Activated CD4-positive, alpha-beta T cell treated with anti-CD3 and anti-CD28 coated beads, Interleukin-2, amount 10 ng/mL, durations not matched to agents 24 days and 14 days (primary cell): Measurements from ENCODE around the gene LEMD1. TPM values are rescaled to one million over a fixed set of nuclear protein-coding genes. Genes with fewer than 3 reads are reported as not detected.

Experiments
- DNase-seq: peaks from one replicate; pipeline ENCODE4 v3.0.0; 2022
- H3K27ac Mint-ChIP-seq: one replicate; pipeline ENCODE4 v1.8.0; 2022; ENCODE audit warnings: mild to moderate bottlenecking, mixed read lengths
- H3K27me3 Mint-ChIP-seq: one replicate; pipeline ENCODE4 v1.8.0; 2022; ENCODE audit warnings: mixed read lengths
- H3K36me3 Mint-ChIP-seq: one replicate; pipeline ENCODE4 v1.8.0; 2022; ENCODE audit warnings: low read depth, mild to moderate bottlenecking, mixed read lengths
- H3K4me1 Mint-ChIP-seq: one replicate; pipeline ENCODE4 v1.8.0; 2021; ENCODE audit warnings: mixed read lengths
- H3K4me3 Mint-ChIP-seq: one replicate; pipeline ENCODE4 v1.8.0; 2022; ENCODE audit warnings: mild to moderate bottlenecking, moderate library complexity, mixed read lengths
- H3K9me3 Mint-ChIP-seq: one replicate; pipeline ENCODE4 v1.8.0; 2021; ENCODE audit warnings: mixed read lengths
- intact Hi-C: fragments of 100-400 bp; cut with micrococcal nuclease; formaldehyde crosslinking; loops from one replicate; pipeline ENCODE4 v1.15.1; 2023
- total RNA-seq: library from RNA; stranded (reverse); gene quantifications from 2 replicates; pipeline ENCODE4 v1.2.3, GENCODE V29; 2022

Gene LEMD1
- total RNA-seq, 1 donor from 2014 or later = 0.47 TPM

- peaks cover 45% of the 10 kb centered on the region for H3K27me3 Mint-ChIP-seq
- no peak overlapping the region for H3K4me3 Mint-ChIP-seq
- no peaks in the 10 kb centered on the region for H3K9me3 Mint-ChIP-seq
- H3K27ac Mint-ChIP-seq = no peak overlapping the region
- no peak for DNase-seq
- H3K36me3 Mint-ChIP-seq = no peaks in the 10 kb centered on the region
- intact Hi-C loops = no loop called here
- H3K4me1 Mint-ChIP-seq = peaks cover 7% of the 10 kb centered on the region
These were observed 29.3 kb upstream of the LEMD1 start for GRCh38 chr1:205451202-205451601.

DNA sequence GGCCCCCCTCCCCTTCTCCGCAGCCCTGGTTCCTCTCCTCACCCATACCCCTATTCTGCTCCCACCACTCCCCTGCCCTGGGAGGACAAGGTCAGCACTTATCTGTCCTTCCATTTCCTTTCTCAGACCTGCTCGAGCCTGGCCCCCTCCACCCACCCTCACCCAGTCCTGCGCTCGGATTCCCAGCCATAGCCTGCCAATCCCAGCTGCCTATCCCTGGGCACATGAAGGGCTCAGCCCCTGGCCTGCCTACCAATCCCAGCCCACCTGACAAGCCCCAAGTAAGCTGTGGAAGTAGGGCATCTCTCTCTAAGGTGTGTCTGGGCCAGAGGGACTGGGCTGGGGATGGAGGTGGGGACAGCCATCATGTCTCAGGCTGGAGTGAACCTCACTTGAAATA lies 28.6 kb upstream of the LEMD1 start:
- Mint-ChIP-seq H3K4me1 (peaks cover 4% of the 10 kb centered on the region), H3K9me3 (no peaks in the 10 kb centered on the region), H3K36me3 (no peaks in the 10 kb centered on the region), H3K27me3 (peaks cover 40% of the 10 kb centered on the region), H3K4me3 (no peak overlapping the region), H3K27ac (no peak overlapping the region)
- DNase-seq = no peak
- intact Hi-C loops = no loop called here

DNA sequence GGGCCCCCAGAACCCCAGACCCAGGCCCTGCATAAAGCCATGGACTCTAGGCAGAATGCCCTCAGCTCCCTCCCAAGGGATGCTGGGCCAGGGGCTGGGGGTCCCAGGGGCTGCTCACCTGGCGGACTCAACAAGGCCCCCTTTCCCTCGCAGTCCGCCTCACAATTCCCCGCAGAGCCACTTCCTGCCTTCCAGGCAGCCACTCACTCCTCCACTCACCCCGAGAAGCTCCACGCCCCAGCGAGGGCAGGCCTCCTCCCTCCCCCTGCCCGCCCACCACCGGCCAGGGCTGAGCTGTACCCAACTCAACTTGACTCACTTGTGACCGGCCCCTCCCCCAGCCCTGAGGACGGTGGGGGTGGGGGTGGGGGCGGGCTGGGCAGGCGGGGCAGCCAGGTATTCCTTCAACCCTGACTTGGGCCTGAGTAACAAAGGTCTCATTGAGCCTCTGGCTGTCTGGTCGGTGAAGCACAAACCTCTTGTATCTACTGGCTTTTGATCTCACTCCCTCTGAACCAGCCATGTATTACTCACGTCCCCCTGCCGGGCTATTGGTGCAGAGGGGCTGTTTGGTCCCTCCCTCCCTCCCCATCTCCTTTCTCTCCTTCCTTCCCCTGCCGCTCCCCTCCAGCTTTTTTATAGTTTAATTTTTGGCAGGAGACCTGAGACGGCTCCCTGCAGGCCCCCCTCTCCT lies 28.0 kb upstream of the LEMD1 start:
- Mint-ChIP-seq H3K4me3 (peak overlapping the region; percentile 64), H3K9me3 (no peaks in the 10 kb centered on the region)
- intact Hi-C loops = no loop called here

DNA sequence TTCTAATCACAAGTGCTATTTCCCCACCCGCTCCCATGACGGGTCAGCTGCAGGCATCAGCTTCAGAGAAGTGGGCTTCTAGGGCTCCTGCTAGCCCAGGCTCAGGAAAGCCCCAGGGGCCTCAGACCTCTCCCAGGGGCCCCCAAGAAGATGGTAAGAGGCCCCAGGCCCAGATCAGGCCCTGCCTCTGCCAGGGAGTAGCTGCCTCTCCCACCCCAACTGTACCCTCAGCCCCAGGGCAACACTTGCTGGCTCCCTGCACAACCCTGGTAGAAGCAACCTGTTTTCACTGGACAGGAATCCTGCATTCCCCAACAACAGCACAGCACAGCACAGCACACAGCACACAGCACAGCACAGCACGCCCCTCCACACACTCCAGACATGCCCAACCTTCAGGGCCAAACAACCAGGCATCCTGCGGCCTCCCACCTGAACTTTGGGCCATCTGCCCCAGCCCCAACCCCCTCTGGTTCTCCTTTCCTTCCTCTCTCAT lies 27.4 kb upstream of the LEMD1 start:
- peak overlapping the region; percentile 64 for H3K4me3 Mint-ChIP-seq
- H3K9me3 Mint-ChIP-seq = no peaks in the 10 kb centered on the region
- H3K27ac Mint-ChIP-seq = peak overlapping the region; percentile 81
- H3K27me3 Mint-ChIP-seq = peaks cover 34% of the 10 kb centered on the region
- no peaks in the 10 kb centered on the region for H3K36me3 Mint-ChIP-seq
- peaks cover 4% of the 10 kb centered on the region for H3K4me1 Mint-ChIP-seq
- intact Hi-C loops = no loop called here
- DNase-seq = no peak

More for the DNA sequence above, 28.0 kb upstream of the LEMD1 start:
- Mint-ChIP-seq H3K4me1 (peaks cover 4% of the 10 kb centered on the region), H3K27ac (peak overlapping the region; percentile 81), H3K36me3 (no peaks in the 10 kb centered on the region), H3K27me3 (peaks cover 37% of the 10 kb centered on the region)
- DNase-seq = peak; percentile 74

- Mint-ChIP-seq H3K4me1 (peaks cover 4% of the 10 kb centered on the region), H3K4me3 (peak overlapping the region; percentile 12), H3K27ac (no peak overlapping the region), H3K27me3 (peaks cover 30% of the 10 kb centered on the region), H3K9me3 (no peaks in the 10 kb centered on the region), H3K36me3 (no peaks in the 10 kb centered on the region)
- intact Hi-C loops = no loop called here
- no peak for DNase-seq
These were observed 26.8 kb upstream of the LEMD1 start for GRCh38 chr1:205448540-205449253.

GRCh38 chr1:205447457-205448341 lies 25.8 kb upstream of the LEMD1 start:
- peaks cover 4% of the 10 kb centered on the region for H3K4me1 Mint-ChIP-seq
- DNase-seq = no peak
- intact Hi-C loops = no loop called here
- H3K27me3 Mint-ChIP-seq = peaks cover 20% of the 10 kb centered on the region
- no peak overlapping the region for H3K4me3 Mint-ChIP-seq
- no peak overlapping the region for H3K27ac Mint-ChIP-seq
- no peaks in the 10 kb centered on the region for H3K9me3 Mint-ChIP-seq
- H3K36me3 Mint-ChIP-seq = no peaks in the 10 kb centered on the region

- Mint-ChIP-seq H3K27ac (no peak overlapping the region), H3K4me3 (no peak overlapping the region), H3K4me1 (peaks cover 6% of the 10 kb centered on the region), H3K9me3 (no peaks in the 10 kb centered on the region), H3K27me3 (peaks cover 11% of the 10 kb centered on the region), H3K36me3 (no peaks in the 10 kb centered on the region)
- DNase-seq = no peak
- intact Hi-C loops = no loop called here
These were observed 25.0 kb upstream of the LEMD1 start for GRCh38 chr1:205446828-205447227.

DNA sequence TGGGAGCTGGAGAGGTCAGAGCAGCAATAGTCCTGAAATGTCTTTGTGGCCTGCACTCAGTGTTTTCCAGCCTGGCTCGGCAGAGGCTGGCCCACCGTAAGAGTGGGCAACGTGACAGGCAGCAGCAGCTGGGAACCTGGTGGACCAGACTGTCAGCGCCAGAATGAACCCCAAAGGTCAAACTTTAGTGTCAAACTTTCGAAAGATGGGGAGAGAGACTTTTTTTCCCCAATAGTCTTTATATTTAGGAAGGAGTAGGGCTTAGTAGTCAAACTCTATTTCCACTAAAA lies 23.7 kb upstream of the LEMD1 start:
- Mint-ChIP-seq H3K27me3 (peaks cover 3% of the 10 kb centered on the region), H3K27ac (no peak overlapping the region), H3K36me3 (no peaks in the 10 kb centered on the region), H3K4me1 (peaks cover 18% of the 10 kb centered on the region), H3K9me3 (no peaks in the 10 kb centered on the region), H3K4me3 (no peak overlapping the region)
- intact Hi-C loops = no loop called here
- DNase-seq = no peak

- no peak for DNase-seq
- Mint-ChIP-seq H3K27me3 (peaks cover 3% of the 10 kb centered on the region), H3K27ac (no peak overlapping the region), H3K4me1 (peaks cover 22% of the 10 kb centered on the region), H3K36me3 (no peaks in the 10 kb centered on the region), H3K9me3 (no peaks in the 10 kb centered on the region), H3K4me3 (no peak overlapping the region)
- intact Hi-C loops = loop anchor here (5.0 kb wide), 1 partner anchor 42 kb away; no protein-coding TSS in a partner anchor
These were observed 23.2 kb upstream of the LEMD1 start for GRCh38 chr1:205444931-205445645.

DNA sequence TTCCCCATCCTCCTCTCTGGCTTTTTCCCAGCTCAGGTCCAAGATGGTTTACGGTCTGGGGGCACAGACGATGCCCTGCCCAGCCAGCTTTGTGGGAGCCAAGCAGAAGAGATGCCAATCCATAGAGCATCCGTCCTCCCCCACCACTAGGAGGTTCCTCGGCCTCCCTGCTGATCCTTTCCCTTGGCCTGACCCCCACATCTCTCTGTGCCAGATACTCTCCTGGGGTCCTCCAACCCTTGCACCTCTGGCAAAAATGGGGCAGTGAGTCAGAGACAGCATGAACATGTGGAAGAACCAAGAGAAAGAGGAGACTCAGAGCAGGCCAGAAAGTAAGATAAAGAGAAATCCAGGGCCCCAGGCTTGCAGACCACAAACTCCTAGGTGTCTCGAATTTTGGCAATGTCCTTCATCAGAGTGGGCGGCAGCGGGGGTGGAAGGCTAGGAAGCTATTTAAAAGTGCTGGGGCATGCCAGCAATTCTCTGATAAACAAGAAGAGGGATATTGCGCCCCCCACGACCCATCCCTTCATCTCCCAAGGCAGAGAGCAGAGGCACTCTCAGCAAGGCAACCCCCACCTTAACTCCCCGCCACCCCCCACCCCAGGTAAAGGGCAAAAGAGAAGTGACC lies 22.6 kb upstream of the LEMD1 start:
- Mint-ChIP-seq H3K4me1 (peaks cover 23% of the 10 kb centered on the region), H3K27ac (no peak overlapping the region), H3K36me3 (no peaks in the 10 kb centered on the region), H3K9me3 (no peaks in the 10 kb centered on the region), H3K27me3 (peaks cover 3% of the 10 kb centered on the region), H3K4me3 (no peak overlapping the region)
- no peak for DNase-seq
- intact Hi-C loops = loop anchor here (5.0 kb wide), 1 partner anchor 43 kb away; no protein-coding TSS in a partner anchor

DNA sequence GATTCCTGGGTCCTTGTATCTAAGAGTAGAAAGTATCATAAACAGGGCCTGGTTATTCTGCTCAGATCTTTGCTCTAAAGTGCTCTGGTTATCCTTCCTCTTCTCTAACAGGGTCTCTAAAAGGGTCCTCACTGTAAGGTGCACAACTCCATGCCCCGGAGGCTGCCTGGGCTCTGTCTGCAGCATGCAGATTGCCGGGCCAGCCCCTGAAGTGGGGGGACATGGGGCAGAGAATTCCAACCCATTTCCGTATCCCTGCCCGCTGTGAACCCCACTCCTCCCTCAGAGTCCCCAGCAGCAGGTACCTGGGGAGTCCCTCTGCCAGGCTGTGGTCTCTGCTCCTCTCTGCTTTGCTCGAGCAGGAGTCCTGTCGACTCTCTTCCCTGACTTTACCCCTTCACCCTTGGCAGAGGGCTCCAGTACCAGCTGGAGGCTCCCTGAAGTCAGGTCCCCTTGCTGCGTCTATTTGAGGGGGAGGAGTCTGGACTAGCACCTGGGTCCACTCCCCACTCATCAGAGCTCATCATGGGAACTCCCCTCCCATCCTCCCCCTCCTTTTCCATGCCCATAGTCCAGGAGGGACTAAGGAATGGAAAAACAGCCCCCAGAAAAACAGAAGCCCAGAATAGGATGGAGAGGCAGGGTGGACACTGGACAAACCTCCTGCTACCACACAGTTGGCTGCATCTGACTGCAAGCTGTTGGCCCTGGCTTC lies 21.9 kb upstream of the LEMD1 start:
- Mint-ChIP-seq H3K36me3 (no peaks in the 10 kb centered on the region), H3K27me3 (peaks cover 5% of the 10 kb centered on the region), H3K9me3 (no peaks in the 10 kb centered on the region), H3K27ac (no peak overlapping the region), H3K4me1 (peaks cover 22% of the 10 kb centered on the region), H3K4me3 (no peak overlapping the region)
- intact Hi-C loops = loop anchor here (5.0 kb wide), 1 partner anchor 44 kb away; no protein-coding TSS in a partner anchor
- DNase-seq = no peak

- peaks cover 7% of the 10 kb centered on the region for H3K27me3 Mint-ChIP-seq
- H3K4me1 Mint-ChIP-seq = peaks cover 22% of the 10 kb centered on the region
- intact Hi-C loops = loop anchor here (5.0 kb wide), 1 partner anchor 45 kb away; no protein-coding TSS in a partner anchor
- no peak for DNase-seq
- H3K4me3 Mint-ChIP-seq = no peak overlapping the region
- no peaks in the 10 kb centered on the region for H3K9me3 Mint-ChIP-seq
- H3K27ac Mint-ChIP-seq = no peak overlapping the region
- no peaks in the 10 kb centered on the region for H3K36me3 Mint-ChIP-seq
These were observed 20.3 kb upstream of the LEMD1 start for GRCh38 chr1:205442051-205442725.
